GM11168 (cell line): ENCODE measurements around the gene CFAP52.
"Not testable (repeated sequence)": the region's sequence is repeated elsewhere in the genome, so short reads cannot be mapped to it uniquely, and the experiment has no call there.

Experiments
- in situ Hi-C: fragments of 300-500 bp; cut with MboI; formaldehyde crosslinking; loops from one replicate; pipeline ENCODE4 v1.12.0; 2022; ENCODE audit warnings: low sequenced_read_pairs; ENCODE audit not compliant: unreplicated experiment

The CFAP52 gene

GRCh38 chr17:9568004-9568403, 8.4 kb upstream of the CFAP52 start:
- in situ Hi-C loops, result no loop called here

- in situ Hi-C loops, result no loop called here
Observed at GRCh38 chr17:9568957-9569588, 7.4 kb upstream of the CFAP52 start.

- in situ Hi-C loops, result no loop called here
Observed at GRCh38 chr17:9571201-9571600, 5.2 kb upstream of the CFAP52 start.

GRCh38 chr17:9575381-9576101, 901 bp upstream of the CFAP52 start, which contains the start of gene STX8:
Gene STX8, minus strand, starts transcription at chr17:9575820. Its CDS starts 12 bp downstream, at chr17:9575808.
- in situ Hi-C loops, result no loop called here

- in situ Hi-C loops, result no loop called here
Observed at GRCh38 chr17:9577373-9577709, 899 bp downstream of the CFAP52 start.

- in situ Hi-C loops, result no loop called here
Observed at GRCh38 chr17:9587969-9588656, 11.7 kb downstream of the CFAP52 start.

- in situ Hi-C loops, result no loop called here
Observed at GRCh38 chr17:9594065-9594464, 17.6 kb downstream of the CFAP52 start.

- in situ Hi-C loops, result not testable (repeated sequence)
Observed at GRCh38 chr17:9597638-9598037, 21.2 kb downstream of the CFAP52 start.

- in situ Hi-C loops, result no loop called here
Observed at GRCh38 chr17:9598661-9599060, 22.2 kb downstream of the CFAP52 start.

- in situ Hi-C loops, result not testable (repeated sequence)
Observed at GRCh38 chr17:9604583-9604982, 28.1 kb downstream of the CFAP52 start.

- in situ Hi-C loops, result no loop called here
Observed at GRCh38 chr17:9606453-9606852, 30.0 kb downstream of the CFAP52 start.

GRCh38 chr17:9607058-9607457, 30.6 kb downstream of the CFAP52 start:
- in situ Hi-C loops, result not testable (repeated sequence)

- in situ Hi-C loops, result no loop called here
Observed at GRCh38 chr17:9611557-9611956, 35.1 kb downstream of the CFAP52 start.

- in situ Hi-C loops, result no loop called here
Observed at GRCh38 chr17:9612006-9612405, 35.6 kb downstream of the CFAP52 start.

- in situ Hi-C loops, result no loop called here
Observed at GRCh38 chr17:9615486-9615885, 39.0 kb downstream of the CFAP52 start.

- in situ Hi-C loops, result no loop called here
Observed at GRCh38 chr17:9622961-9623360, 46.5 kb downstream of the CFAP52 start.

- in situ Hi-C loops, result no loop called here
Observed at GRCh38 chr17:9628509-9628908, 52.1 kb downstream of the CFAP52 start.

GRCh38 chr17:9632741-9633140, 56.3 kb downstream of the CFAP52 start:
- in situ Hi-C loops, result no loop called here

- in situ Hi-C loops, result no loop called here
Observed at GRCh38 chr17:9635340-9635739, 58.9 kb downstream of the CFAP52 start.

GRCh38 chr17:9636501-9636900, 60.1 kb downstream of the CFAP52 start:
- in situ Hi-C loops, result no loop called here

GRCh38 chr17:9640388-9640787, 63.9 kb downstream of the CFAP52 start:
- in situ Hi-C loops, result not testable (repeated sequence)
